ENCODE data around the gene TRERF1.

GRCh38 chr6:42315259-42315990 is 136.3 kb downstream of the TRERF1 start:
- TF ChIP-seq CTCF (IDR thresholded peaks at IDR 0.05; ENCODE audit: low read length) = no peak
- TF ChIP-seq EZH2 (optimal IDR thresholded peaks at IDR 0.05; ENCODE audit: low read depth, low read length) = no peak
- TF ChIP-seq EZH2phosphoT487 (IDR thresholded peaks at IDR 0.05; ENCODE audit: low read length) = no peak

All from MM.1S (cell line).